Duodenal mucosa (tissue), 2 donors: Measurements from ENCODE around the gene APEH.

ENCODE experiments used
- H3K27ac ChIP-seq: one replicate; pipeline ENCODE4 v1.7.0; 2013; ENCODE audit warnings: low read depth, low read length
- H3K27me3 ChIP-seq, 2 donors: one replicate each; pipeline ENCODE4 v1.7.0; 2013; ENCODE audit warnings: low read length in 2 of 2, control low read depth in 1 of 2; ENCODE audit not compliant: insufficient read depth in 2 of 2, control insufficient read depth in 1 of 2
- H3K36me3 ChIP-seq, 2 donors: one replicate each; pipeline ENCODE4 v1.7.0; 2013; ENCODE audit warnings: low read length in 2 of 2, control low read depth in 1 of 2; ENCODE audit not compliant: insufficient read depth in 2 of 2, control insufficient read depth in 1 of 2
- H3K4me1 ChIP-seq, 2 donors: one replicate each; pipeline ENCODE4 v1.7.0; 2013; ENCODE audit warnings: low read length in 2 of 2, control low read depth in 1 of 2; ENCODE audit not compliant: insufficient read depth in 2 of 2, control insufficient read depth in 1 of 2
- H3K4me3 ChIP-seq, 2 donors: one replicate each; pipeline ENCODE4 v1.7.0; 2013; ENCODE audit warnings: low read length in 2 of 2, low read depth in 1 of 2
- H3K9ac ChIP-seq, 2 donors: one replicate each; pipeline ENCODE4 v1.7.0; 2013; ENCODE audit warnings: low read length in 2 of 2, low read depth in 1 of 2
- H3K9me3 ChIP-seq, 2 donors: one replicate each; pipeline ENCODE4 v1.7.0; 2013; ENCODE audit warnings: low read length in 2 of 2, control low read depth in 1 of 2; ENCODE audit not compliant: control insufficient read depth in 1 of 2

APEH gene

DNA sequence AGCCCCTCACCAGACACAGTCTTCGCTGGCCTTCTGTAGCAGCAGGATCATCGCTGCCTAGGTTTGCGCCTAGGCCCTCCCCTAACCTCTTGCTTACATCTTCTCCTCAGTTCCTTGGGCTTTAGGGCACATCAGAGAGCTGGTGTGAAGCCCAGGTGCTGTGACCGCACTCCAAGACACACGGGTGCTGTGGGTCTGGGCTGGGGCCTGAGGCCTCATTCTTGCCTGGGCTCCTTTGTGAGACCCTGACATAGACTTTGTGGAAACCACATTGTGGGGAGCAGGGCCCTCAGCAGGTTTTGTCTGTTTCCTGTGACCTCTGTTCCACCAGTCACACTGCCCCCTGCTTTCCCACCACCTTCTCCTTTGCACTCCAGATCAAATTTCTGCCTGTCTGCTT, 37.3 kb downstream of the APEH start:
- no peaks in the 10 kb centered on the region for H3K27me3 ChIP-seq
- no peak overlapping the region for H3K9ac ChIP-seq
- peaks cover 19 to 53% of the 10 kb centered on the region in 2 donors for H3K36me3 ChIP-seq
- no peak overlapping the region for H3K4me3 ChIP-seq
- no peak overlapping the region for H3K27ac ChIP-seq
- no peaks in the 10 kb centered on the region for H3K4me1 ChIP-seq
- H3K9me3 ChIP-seq: no peaks in the 10 kb centered on the region

DNA sequence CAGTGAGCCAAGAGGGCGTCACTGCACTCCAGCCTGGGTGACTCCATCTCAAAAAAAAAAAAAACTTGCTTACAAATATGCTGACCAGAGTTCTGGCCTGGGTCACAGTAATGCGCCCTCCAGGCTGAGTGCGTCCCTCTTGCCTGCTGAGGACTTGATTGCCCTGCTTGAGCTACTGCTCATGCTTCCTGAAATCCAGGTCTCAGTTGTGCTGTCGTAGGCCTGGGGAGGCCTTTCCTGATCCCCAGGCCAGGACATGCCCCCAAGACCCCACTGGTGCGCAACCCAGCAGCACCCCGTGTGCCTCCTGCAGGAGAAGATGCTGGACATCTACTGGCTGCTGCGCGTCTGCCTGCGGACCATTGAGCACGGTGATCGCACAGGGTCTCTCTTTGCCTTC, 38.0 kb downstream of the APEH start:
- H3K9ac ChIP-seq: no peak overlapping the region
- no peaks in the 10 kb centered on the region for H3K27me3 ChIP-seq
- no peak overlapping the region for H3K27ac ChIP-seq
- no peaks in the 10 kb centered on the region for H3K4me1 ChIP-seq
- no peak overlapping the region for H3K4me3 ChIP-seq
- H3K9me3 ChIP-seq: no peaks in the 10 kb centered on the region
- peaks cover 19 to 49% of the 10 kb centered on the region in 2 donors for H3K36me3 ChIP-seq

DNA sequence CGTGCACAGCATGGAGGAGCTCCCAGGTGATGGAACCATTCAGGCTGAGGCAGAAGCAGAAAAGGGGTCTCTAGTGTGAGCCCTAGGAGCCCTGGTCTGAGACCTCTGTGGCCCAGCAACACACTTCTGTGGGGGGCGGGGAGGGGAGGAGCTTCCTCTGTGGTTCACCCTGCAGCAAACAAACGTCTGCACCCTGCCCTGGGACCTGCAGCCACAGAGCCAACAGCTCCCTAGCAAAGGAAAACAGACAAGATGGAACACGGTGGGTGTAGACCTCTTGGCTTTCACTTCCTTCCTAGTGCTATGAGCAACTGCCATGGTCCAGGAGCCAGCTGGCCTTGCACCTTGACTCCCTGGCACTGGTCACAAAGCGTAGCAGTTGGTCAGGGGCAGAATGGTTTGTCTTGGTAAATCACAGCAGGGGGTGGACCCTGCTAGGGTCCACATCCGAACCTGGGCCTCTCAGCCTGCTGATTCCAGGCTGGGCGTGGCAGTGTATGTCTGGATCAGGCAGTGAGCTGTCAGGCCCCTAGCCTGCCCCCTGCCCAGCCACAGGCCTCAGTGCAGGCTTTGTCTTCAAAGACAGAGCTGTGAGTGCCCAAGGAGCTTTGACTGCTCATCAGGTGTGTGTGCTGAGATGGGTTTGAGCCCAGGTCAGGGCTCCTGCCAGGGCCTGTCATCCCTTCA, 38.6 kb downstream of the APEH start:
- H3K4me3 ChIP-seq: no peak overlapping the region
- no peaks in the 10 kb centered on the region for H3K4me1 ChIP-seq
- no peak overlapping the region for H3K27ac ChIP-seq
- H3K27me3 ChIP-seq: no peaks in the 10 kb centered on the region
- peaks cover 19 to 43% of the 10 kb centered on the region in 2 donors for H3K36me3 ChIP-seq
- no peak overlapping the region for H3K9ac ChIP-seq
- H3K9me3 ChIP-seq: no peaks in the 10 kb centered on the region

DNA sequence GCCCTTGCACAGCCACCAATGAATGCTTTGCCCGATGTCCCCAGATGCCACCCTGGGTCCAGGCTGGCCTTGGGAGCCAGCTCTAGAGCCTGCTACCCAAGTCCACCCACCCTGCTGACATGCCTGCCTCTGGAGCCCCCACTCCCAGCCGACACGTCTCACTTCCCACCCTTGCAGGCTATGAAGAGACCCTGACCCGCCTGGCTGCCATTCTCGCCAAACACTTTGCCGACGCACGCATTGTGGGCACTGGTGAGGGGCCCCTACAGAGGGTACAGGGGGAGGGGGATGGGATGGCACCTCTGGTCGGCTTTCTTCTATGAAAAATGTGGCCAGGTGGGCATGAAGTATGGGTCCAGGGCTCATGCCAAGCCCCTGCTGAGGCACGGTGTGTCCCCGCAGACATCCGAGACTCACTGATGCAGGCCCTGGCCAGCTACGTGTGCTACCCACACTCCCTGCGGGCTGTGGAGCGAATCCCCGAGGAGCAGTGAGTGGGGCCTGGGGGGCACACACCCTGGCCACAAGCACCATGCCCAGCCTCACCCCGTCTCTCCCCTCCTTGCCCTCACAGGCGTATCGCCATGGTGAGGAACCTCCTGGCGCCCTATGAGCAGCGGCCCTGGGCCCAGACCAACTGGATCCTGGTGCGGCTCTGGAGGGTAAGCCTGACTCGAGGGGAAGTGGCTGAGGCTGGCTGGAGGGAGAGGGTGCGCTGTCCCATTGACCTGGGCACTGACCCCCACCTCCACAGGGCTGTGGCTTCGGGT, 39.4 kb downstream of the APEH start:
- Histone ChIP-seq H3K36me3 (peaks cover 15 to 38% of the 10 kb centered on the region in 2 donors), H3K4me1 (peaks cover 2 to 4% of the 10 kb centered on the region in 2 donors), H3K27me3 (no peaks in the 10 kb centered on the region), H3K9ac (no peak overlapping the region), H3K4me3 (no peak overlapping the region), H3K27ac (no peak overlapping the region), H3K9me3 (no peaks in the 10 kb centered on the region)

DNA sequence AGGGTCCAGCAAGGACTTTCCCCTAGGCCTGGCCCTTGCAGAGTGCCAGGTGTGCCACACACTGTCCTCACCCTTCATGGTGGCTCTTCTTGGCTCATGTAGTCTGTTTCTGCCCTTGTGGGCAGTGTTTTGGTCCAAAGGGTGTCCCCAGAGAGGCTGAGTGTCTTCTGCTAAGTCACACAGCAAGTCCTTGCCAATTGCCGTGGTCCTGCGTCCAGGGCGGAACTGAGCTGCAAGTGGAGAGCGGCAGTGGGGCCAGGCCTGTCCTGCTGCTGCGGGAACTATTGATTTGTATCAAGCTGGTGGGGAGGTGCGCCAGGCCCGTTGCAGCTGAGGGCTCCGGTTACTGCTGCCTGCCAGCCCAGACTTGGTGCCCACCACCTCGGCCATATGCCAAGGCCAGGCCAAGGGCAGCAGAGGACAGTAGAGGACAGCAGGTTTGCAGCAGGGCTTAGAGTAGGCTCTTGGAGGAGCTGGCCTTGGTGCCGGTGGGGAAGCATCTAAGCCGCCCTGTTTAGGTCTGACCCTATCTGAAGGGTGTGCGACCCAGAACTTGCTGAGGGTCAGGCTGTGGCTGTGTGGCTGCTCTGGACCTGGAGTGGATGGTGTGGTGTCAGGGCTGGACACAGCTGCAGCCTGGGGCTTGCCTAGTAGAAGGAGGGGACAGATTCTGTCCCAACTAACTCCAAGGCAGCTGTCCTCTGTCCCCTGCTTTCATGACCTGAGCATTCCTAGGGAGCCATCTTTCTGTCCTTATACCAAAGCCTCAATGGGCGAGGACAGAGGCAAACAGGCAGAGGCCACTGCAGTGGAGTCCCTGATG, 40.8 kb downstream of the APEH start:
- Histone ChIP-seq H3K27me3 (no peaks in the 10 kb centered on the region), H3K4me1 (peaks cover 10 to 14% of the 10 kb centered on the region in 2 donors), H3K36me3 (peaks cover 15 to 38% of the 10 kb centered on the region in 2 donors), H3K4me3 (no peak overlapping the region), H3K27ac (no peak overlapping the region), H3K9me3 (no peaks in the 10 kb centered on the region), H3K9ac (no peak overlapping the region)

DNA sequence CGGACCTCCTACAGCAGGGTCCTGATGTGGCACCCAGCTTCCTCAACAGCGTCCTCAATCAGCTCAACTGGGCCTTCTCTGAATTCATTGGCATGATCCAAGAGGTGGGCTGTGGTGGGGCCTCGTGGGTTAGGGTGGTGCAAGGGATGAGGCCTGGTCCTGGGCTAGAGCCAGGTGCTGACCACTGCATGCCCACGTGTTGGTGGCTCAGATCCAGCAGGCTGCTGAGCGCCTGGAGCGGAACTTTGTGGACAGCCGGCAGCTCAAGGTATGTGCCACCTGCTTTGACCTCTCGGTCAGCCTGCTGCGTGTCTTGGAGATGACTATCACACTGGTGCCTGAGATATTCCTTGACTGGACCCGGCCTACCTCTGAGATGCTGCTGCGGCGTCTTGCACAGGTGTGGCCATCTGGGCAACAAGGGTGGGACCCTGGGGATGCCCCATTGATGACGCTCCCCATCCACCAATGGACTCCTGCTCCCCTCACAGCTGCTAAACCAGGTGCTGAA, 41.5 kb downstream of the APEH start:
- Histone ChIP-seq H3K9ac (no peak overlapping the region), H3K9me3 (no peaks in the 10 kb centered on the region), H3K36me3 (peaks cover 16 to 43% of the 10 kb centered on the region in 2 donors), H3K27ac (no peak overlapping the region), H3K4me3 (no peak overlapping the region), H3K4me1 (peaks cover 12 to 21% of the 10 kb centered on the region in 2 donors), H3K27me3 (no peaks in the 10 kb centered on the region)

DNA sequence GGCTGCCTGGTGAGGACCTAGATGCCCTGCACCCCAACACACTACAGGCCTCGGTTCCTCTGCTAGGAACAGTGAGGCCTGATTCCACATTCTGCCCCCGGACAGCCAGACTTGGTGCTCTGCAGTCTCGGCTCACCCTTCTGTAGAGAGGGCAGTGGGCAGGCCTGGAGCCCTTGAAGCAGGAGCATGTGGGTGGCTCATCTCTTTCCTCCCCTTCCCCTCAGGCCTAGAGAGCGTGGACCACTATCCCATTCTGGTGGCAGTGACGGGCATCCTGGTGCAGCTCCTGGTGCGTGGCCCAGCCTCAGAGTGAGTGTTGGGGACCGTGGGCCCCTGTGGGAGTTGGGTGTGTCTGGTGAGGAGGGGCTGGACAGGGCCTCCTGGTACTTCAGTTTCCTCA, 42.0 kb downstream of the APEH start:
- H3K4me1 ChIP-seq: peaks cover 17 to 26% of the 10 kb centered on the region in 2 donors
- H3K9ac ChIP-seq: no peak overlapping the region
- no peak overlapping the region for H3K27ac ChIP-seq
- H3K4me3 ChIP-seq: no peak overlapping the region
- no peaks in the 10 kb centered on the region for H3K9me3 ChIP-seq
- H3K27me3 ChIP-seq: no peaks in the 10 kb centered on the region
- peaks cover 22 to 46% of the 10 kb centered on the region in 2 donors for H3K36me3 ChIP-seq

DNA sequence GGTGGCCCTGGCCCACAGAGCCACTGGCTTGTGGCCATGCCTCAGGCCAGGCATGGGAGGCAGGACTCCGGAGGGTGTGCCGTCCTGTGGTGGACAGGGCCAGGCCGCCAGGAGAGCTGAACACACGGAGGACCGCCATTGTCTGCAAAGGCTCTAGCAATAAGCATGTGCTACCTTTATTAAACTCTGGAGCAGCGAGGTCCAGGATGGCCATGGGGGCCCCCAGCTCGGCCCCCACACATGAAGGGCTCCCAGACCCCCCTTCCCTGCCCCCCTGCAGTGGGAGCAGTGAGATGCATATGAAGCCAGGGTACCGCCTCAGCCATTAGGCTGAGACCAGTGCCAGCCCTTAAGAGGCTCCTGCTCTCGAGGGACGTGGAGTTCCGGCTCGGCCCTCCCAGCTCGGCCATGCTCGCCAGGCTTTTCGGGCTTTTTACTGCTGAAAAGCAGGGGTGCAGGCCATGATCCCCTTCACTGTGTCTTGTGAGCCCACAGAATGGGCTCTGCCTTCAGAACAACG, 42.6 kb downstream of the APEH start:
- Histone ChIP-seq H3K9ac (no peak overlapping the region), H3K36me3 (peaks cover 25 to 46% of the 10 kb centered on the region in 2 donors), H3K9me3 (no peaks in the 10 kb centered on the region), H3K27me3 (no peaks in the 10 kb centered on the region), H3K4me3 (no peak overlapping the region), H3K4me1 (peaks cover 22 to 31% of the 10 kb centered on the region in 2 donors), H3K27ac (no peak overlapping the region)

DNA sequence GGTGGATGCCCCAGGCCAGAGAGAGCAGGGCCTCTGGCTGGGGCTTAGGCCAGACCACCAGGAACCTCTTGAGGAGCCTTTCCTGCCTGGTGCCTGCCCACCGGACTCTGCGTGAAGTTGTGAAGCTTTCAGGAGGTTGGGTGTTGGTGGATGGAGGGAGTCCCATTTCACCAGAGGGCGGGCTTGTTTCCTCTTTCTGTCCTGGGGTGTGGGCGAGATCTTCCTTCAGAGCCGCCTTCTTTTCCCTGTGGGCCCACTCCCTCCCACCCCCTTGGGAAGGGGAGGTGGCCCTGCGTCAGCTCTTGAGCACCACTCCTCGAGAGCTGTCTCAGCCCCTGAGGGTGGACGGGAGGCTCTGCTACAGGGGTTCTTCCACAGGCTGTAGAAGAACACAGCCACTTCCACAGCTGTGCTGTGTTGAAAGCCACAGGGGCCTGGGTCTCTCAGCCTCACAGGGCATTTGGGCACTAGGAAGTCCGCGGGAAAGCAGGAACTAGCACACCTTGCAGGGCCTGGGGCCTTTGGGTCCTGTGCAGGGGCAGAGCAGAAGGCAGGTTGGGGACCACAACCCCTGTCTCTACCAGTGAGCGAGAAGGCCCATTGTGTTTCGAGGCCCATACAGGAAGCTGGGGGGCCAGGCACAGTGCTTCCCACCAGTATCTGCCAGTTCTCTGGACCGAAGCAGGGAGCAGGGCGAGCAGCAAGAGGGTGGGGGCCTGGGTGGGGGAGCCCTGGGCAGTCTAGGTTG, 43.2 kb downstream of the APEH start:
- Histone ChIP-seq H3K9me3 (no peaks in the 10 kb centered on the region), H3K4me3 (no peak overlapping the region), H3K9ac (no peak overlapping the region), H3K27me3 (no peaks in the 10 kb centered on the region), H3K27ac (no peak overlapping the region), H3K36me3 (peaks cover 31 to 48% of the 10 kb centered on the region in 2 donors), H3K4me1 (peaks cover 28 to 38% of the 10 kb centered on the region in 2 donors)
